ENCODE results near the gene DTNA.
"Not testable (repeated sequence)": the region's sequence is repeated elsewhere in the genome, so short reads cannot be mapped to it uniquely, and the experiment has no call there.

Gene DTNA

DNA sequence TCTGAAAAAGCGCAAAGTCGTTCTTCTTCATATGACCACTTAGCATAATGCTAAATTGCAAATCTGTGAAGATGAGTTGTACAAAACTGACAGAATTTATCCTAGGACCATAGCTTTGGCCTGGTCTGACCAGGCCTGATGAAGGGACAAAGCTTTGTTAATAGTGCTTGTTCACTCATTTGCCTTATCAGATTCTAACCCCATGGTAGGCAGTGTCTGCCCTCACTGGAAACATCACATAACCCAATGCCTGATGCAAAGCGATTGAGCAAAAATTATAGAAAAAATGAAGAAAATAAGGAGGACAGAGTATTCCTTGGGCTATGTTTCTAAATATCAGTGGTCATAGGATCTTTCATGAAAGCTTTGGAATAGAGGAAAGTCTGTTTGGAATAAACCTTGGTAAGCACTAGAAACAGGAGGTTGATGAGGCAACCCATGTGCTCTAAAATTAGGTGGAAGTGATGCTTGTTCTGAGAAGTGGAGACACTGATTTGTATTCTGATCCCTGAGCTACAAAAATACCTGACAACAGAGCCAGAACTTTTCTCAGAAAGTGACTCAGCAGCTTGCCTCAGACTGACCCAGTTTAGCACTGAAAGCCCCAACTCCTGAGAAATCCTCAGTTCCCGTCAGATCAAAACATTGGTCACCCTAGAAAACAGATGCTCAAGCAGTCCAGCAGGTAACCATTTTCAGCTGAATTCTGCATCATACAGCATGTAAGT is 199.7 kb downstream of the DTNA start:
- no peak for DNase-seq

DNA sequence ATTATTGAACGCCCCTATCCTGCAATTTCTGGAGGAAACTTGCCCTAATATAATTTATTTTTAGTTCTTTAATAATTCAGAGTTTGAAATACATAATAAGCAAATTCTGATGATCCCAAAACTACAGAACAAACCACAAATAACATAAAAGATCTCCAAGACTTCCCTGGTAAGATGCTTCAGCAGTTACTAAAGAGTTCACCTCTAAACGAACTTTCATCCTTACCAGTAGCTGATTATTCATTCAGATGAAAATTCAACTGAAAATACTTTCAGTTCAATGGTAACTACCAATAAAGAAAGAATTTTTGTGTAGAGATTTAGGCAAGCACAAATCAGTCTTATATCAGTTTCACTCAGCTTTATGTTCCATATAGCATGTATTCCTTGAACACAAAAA is 201.0 kb downstream of the DTNA start:
- no peak for DNase-seq

DNA sequence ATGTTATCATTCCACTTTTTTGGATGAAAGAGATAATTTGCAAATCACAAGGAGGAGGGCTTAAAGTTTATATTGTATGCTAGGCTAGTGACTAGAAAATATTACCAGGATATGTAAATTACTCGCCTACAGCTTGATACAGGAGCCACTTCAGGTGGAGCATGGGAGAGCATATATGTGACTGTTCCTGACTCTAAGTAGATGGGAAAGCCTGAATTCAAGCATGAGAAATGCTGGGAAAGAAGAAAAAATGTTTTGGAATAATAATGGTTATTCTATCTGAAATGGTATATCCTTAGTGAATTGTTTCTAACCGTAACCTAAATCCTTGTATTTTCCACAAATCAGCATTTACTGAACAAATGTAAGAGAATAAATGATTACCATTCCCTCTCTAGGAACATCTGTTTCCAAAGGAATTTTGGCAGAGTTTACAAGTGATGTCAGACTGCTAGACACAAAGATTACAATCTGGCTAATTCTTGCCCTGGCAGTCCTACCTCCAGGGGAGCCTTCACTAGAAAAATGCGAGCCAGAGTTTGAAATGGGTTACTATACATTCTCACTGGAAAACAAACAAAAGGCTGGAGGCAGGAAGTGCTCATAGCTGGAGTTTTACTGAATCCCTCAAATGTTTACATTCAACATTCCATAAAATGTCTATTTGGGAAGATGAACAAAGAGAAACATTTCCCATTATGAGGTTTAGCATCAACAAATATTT is 201.7 kb downstream of the DTNA start:
- no peak for DNase-seq

DNA sequence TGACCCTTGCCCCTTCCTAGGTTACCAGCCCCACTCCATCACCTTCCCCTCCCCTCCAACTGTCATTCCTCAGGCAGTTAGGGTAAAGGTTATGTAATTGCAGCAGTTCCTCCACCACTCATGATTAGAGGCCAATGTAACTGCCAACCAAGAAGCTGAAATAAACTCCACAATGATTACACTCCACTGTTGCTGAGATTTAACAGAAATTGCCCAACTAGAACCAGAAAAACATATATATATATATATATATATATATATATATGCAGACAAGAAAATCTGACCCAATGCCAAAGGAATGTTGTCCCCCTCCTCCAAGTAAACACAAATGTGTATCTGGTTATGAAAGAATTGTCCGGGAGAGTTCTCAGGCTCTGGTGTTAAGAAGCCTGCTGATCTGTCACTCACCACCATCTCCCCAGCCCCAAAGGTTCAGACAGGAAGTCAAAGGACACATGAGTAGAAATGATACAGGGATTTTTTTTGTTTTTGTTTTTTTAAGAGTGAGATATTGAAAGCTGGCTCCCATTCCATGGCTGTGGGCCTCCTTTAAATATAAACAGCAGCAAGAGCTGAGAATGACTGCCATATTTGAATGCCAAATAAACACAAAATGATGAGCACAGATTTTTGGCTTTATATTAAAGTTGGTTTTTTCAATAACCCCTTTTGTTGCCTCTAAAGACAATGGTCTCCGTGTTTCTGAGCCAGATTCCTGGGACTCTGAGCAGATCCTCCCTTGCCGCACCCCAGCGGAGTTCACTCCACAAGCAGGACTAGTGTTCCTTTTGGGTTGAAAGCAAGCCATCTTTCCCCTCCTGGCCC is 204.0 kb downstream of the DTNA start:
- no peak for DNase-seq

DNA sequence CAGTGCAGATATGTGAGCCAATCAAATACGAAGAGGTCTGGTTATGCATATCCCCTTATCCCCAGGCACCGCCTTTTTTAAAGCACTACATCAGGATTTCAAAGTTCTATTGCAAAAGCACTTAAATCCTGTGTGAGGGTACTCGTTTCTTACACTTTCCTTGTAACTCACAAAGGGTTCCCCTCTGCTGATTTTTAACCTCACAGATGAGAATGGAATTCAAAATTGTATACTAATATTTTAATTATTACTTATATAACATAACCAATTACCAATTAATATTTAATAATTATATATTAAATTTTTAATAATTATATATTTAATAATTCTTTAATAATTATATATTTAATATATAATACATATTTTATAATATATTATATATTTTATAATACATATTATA is 204.9 kb downstream of the DTNA start:
- no peak for DNase-seq

DNA sequence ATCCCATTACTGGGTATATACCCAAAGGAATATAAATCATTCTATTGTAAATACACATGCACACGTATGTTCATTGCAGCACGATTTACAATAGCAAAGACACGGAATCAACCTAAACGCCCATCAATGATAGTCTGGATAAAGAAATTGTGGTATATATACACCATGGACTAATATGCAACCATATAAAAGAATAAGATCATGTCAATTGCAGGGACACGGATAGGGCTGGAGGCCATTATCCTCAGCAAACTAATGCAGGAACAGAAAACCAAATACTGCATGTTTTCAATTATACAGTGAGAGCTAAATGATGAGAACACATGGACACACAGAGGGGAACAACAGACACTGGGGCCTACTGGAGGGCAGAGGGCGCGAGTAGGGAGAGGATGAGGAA is 206.4 kb downstream of the DTNA start:
- DNase-seq = not testable (repeated sequence)

DNA sequence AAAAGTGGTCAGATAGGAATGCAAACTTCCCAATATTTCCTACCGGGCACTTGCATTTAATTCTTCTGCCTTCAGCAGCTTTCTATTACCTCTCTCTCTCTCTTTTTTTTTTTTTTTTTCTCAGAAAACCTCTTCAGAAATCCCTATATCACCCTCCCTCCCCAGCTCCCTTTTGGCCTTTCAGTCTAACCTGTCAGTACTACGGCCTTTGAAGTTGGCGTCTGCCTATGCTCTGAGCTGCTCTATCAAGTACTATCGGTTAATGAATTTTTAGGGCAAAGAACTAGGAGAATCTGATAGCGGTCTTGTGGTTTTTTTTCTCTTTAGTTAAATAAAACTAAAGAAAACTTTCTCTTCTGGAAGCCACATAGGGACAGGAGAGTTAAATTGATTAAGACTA is 208.8 kb downstream of the DTNA start:
- DNase-seq = no peak

DNA sequence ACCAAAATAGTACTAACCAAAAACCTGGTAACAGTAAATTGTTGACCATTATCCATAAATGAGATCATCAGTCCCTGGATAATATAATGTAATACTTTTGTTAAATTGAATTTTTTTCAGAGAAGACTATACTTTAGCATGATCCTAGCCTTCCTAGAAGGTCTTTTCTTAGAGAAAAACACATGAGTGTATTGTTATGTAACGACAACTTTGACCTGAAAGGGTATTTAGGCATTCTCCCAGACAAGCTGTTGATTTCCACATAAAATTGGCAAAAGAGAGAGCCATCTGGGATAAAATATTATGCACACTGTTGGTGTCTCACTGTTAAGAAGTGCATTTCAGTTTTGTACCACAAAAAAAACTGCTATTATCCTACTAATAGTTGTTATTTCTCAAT is 211.1 kb downstream of the DTNA start:
- no peak for DNase-seq

DNA sequence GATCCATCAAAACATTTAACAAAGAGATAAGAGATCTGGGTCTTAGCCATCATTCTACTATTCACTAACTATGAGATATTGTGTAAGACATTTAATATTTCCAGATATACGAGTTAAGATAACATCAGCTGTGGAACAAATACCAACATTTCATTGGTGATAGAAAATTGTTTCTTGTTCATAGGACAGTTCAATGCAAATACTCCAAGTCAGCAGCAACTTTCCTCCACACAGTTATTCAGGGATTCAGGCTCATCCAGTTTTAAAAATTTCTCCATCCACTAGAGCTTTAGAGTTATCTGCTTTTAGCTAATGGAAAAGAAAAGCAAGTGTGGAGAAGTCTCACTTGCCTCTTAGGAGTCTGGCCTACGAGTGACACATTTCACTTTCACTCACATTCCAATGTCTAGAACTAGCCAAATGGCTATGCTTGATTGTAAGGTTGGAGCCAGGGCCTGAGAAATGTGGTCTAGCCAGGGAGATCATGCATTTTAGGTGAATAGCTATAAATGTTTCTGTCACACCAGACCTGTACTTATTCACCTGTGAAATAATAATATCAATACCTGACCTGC is 211.8 kb downstream of the DTNA start:
- no peak for DNase-seq

DNA sequence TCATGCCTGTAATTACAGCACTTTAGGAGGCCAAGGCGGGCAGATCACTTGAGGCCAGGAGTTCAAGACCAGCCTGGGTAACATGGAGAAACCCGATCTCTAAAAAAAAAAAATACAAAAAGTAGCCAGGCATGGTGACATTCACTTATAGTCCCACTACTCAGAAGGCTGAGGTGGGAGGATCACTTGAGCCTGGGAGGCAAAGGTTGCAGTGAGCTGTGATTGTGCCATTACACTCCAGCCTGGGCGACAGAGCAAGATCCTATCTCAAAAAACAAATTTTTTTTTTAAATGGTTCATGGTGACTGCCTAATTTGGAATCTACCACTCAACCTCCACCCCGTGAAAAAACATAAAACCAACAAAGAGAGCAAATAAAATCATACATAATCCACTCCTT is 212.5 kb downstream of the DTNA start:
- not testable (repeated sequence) for DNase-seq

DNA sequence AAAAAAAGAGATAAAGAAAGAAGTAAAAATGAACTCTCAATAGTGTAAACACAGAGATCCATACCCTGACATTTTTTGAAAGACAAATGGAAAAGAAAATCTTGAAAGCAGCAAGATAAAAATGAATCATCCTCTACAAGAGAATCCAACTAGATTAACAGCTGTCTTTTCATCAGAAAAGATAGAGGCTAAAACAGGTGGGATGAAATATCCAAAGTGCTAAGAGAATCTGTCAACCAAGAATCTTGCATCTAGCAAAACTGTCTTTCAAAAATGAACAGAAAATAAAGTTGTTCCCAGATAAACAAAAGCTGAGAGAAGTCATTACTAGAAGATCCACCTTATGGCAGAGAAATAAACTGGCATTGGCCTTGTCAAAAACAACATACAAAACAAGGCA is 213.8 kb downstream of the DTNA start:
- DNase-seq = no peak

DNA sequence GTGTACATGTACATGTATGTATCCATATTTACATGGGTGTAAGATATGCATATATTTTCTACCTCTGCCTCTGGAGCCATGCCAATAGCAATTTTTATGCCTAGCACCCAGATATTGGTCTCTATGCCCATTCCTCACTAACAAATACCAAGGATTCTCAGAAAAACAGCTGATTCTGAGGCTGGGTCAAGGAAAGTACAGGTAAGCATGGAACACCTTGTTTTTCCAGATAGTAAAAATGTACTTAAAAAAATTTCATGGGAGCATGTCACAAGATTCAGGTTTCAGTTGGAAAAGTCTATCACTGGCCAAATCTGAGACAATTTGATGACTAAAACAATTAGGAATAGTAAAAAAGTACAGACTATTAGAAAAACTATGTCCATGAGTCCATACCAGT is 216.6 kb downstream of the DTNA start:
- no peak for DNase-seq

DNA sequence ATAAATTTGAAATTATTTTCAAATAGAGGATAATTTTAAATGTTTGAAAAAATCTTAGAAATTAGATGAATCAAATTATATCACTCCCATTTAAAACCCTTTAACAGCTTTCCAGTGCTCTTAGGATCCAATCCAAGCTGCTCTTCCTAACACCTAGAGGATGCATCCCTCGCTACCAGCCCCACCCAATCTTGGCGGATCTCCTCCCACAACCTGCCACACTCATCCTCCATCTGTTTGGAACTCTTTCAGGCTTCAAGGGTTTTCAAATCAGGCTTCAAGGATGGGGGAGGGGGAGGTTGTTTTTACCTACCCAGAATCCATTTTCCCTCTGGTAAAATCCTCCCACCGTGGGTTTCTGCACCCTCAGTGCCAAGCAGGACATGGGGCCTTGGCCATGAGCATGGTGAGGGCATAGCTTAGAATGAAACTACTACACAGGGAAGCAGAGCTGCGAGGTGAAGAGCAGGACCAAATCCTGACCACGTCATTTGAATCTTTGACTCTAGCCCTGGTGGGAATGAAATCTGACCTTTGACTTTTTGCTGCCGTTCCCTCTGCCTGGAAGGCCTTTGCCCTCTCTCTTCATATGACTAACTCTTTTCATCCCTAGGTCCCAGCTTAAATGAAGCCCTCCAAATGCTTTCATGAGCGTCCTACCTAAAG is 218.1 kb downstream of the DTNA start:
- DNase-seq = no peak

DNA sequence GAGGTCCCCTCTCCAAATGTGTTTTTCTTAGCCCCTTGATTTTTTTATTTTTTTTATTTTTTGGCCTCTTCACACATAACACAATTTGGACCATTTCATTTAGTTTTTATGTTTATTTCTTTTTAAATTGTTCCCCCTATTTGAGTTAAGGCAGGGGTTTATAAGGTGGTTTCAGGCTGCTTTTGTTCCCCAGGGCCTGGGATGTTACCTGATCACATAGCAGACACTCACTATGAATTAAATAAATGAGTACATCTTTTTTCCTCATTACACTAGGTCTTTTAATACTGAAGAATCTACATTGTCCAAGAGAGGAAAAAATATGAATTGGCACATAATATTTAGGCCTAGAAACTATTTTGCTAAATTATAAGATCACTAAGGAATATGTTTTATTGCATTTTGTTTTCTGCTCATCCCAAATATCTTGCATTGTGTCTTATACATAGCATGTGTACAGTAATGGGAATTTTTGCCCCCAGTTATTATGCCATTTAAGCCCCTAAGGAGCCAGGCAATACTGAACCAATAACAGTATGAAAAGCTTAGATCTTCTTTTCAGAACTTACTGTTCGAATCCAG is 218.7 kb downstream of the DTNA start:
- DNase-seq = no peak

DNA sequence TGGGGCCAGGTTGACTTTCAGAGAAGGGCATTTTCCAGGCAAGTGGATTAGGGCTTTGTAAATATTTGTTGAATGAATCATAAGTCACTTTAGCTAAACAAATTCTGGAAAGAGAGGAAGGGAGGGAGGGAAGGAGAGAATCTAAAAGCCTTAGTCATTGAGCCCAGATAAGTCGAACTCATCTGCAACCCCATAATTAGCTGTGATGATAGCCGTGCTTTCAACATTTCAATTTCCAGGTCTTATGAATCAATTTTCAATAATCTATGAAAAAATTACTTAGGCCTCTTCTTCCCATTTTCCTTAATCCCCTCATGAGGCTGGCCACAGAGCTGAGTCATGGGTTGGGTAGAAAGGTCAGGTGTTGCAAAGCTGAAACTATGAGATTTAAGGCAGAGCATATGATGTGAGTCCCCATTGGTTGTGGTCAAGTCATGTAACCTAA is 219.3 kb downstream of the DTNA start:
- peak in 1 of 2 experiments; percentile 19 for DNase-seq

DNA sequence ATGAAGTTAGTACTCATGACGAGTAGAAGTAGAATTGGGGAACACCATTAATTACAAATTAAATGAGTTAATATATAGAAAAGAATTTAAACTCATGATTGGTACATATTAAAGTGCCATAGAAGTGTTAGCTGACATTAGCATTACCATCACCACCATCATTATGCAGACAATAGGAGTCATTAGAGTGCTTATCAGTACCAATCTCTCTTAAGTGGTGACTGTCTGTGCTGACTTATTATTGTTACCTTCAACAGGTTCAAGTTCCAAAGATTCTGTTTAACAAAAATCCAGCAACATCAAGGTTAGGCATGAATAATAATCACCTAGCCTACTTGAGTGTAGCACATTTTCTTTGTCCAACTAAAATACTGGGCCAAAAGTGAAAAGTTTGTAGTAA is 222.3 kb downstream of the DTNA start:
- no peak for DNase-seq

DNA sequence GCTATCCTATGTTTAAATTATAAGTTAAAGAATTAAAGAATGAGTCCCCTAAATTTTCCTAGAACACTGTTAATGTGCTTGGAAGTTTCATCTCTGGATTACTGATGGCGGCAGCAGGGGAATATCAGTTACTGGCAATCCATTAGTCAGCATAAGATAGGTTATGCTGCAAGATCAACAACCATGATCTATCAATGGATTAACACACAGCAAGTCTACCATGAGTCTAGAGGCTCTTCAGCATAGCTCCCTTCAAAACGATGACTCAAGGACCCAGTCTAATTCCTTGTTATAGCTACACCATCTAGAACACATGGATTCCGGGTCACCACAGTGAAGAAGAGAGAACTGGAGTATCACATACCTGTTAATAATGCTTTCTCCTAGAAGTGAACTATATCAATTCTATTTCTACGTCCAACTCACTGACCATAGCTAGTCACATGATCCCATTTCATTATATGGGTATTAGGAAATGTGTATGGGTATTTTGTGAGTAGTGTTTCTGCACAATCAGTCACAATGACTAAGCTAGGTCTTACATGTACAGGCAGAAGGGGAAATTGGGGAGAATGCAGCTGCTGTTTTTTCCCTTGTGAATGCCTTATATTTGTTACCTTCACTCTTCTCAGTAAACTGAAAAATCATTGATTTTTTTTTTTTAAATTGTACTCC is 222.8 kb downstream of the DTNA start:
- DNase-seq = no peak

DNA sequence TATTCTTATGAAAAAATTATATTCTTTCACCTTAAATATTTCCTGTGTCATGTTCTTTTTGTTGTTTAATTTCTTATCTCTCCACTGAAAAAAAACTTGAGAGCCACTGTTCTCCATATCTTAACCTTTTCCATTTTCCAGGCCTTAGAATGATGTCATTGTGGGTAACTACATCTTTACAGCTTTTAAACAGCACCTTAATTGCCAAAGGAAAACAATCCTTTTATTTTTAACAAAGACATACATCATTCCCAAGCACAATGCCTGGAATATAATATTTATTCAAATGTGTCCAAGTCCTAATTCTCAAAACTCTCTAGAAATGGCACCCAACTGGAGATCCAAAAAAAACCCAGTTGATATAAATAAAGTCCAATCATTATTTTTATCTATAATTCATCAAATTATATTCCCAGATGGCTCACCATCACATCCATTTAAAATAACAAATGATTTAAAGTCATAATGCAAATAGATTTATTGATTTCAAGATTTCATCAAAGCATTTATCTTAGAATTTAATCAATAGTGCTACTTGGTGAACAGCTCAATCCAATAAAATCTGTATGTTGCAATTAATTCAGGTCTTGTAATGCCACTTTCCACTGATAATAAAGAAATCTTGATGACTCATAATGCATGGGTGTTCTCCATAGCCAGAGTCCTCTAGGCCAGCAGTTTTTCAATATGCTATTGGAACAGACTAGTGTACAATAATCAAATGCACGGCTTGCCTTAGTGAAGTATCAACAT is 224.0 kb downstream of the DTNA start:
- no peak for DNase-seq

DNA sequence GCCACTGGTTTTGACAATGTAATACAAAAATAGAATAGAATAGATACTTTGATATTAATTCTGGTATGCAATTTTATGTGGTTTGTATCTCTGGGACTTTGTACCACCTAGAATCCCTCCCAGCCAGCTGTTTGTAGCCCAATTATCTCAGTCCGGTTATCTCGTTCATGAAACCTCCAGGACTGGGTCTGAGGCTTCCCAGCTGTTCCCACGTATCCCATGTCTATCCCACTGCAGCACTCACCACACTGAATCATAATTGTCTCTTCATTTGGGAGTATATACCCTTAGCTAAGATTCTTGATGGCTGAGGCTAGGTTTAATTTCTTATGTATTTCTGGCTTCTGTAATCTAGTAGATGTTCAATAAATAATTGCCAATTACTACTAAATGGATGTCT is 226.7 kb downstream of the DTNA start:
- no peak for DNase-seq

DNA sequence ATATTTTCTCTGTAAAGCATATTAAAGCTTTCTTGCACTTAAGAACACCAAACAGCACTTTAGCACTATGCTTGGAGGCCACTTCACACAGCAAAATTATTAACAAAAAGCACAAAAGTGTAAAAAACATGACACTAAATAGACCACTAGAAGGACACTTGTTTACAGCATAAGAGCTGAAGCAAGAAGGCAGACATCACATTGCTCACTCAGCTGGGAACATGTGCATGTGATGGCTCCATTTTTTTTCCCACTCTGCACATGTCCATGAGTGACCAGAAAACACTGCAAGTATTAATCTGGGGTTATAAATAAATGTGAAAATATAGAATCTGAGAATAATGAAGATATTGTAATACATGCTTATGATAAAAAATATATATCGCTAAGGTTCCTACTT is 228.0 kb downstream of the DTNA start:
- DNase-seq = no peak

Measured in NCI-H1930 (cell line).